ENCODE measurements around the gene KRTAP5-6. TPM values are rescaled to one million over a fixed set of nuclear protein-coding genes. Genes with fewer than 3 reads are reported as not detected.

The KRTAP5-6 gene
- total and polyA plus RNA-seq, 2 donors (not counting 1 experiment from before 2014, with no cell fraction given): not detected

DNA sequence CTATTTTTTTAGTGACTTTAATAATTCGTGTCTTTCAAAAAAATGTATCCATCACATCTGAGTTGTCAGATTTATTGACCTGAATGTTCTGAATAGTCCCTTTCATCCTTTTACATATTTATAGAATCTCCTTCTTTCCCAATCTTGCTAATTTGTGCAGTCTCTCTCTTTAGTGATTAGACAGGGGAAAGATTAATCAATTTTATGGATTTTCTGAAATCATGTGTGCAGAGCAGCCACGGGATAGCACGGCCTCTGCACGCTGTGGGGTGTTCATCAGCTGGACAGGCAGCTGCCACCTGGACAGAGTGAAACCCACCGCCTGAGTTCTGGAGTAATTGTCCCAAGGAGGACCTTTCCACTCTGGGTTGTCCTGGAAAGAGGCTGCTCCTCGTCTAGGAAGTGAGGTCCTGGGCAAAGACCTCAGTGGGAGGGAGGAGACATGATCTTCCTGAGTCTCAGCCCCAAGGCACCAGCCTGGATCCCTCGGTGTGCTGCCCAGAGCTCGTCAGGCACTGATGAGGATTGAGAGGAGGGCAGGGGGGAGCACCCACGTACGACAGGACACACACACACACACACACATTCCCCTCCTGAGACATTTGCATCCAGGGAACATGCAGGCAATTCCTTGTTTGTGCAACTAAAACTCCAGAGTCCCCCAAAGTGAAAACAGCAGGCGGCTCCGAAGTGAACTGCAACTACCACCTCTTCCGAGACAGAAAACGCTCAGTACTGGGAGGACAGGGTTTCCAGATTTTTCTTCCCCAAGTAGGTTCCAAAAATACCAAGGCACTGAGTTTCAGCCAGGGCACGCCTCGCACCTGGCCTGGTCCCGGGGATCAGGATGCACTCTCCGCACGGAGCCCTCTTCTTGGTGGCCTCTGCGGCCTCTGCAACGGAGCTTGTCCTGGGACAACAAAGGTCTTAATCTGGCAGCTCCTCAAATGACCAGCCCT, 22.5 kb upstream of the KRTAP5-6 start:
- Histone ChIP-seq H3K9me3 (ENCODE audit: control extremely low read depth in 1 of 3, control insufficient read depth in 2 of 3, insufficient read depth in 1 of 3, low read length in 2 of 3) (peaks cover 0 to 9% (median 0%) of the 10 kb centered on the region in 3 donors), H3K27ac (ENCODE audit: low read length in 2 of 2) (no peak overlapping the region), H4K20me1 (ENCODE audit: control insufficient read depth, insufficient read depth, low read length, poor library complexity, severe bottlenecking) (no peaks in the 10 kb centered on the region), H3K4me2 (replicated peaks; ENCODE audit: low read depth, low read length, poor library complexity, severe bottlenecking) (no peak overlapping the region), H3K27me3 (replicated peaks in 1 of 4; ENCODE audit: control extremely low read depth in 1 of 4, control insufficient read depth in 3 of 4, insufficient read depth in 4 of 4, low read length in 3 of 4) (peaks cover 0 to 7% (median 2%) of the 10 kb centered on the region in 4 experiments), H3K4me3 (ENCODE audit: control extremely low read depth in 1 of 5, extremely low read depth in 1 of 5, insufficient read depth in 1 of 5, low read depth in 2 of 5, low read length in 4 of 5) (no peak overlapping the region), H3K9ac (ENCODE audit: low read length) (no peak overlapping the region), H3K36me3 (replicated peaks in 1 of 2; ENCODE audit: control extremely low read depth in 1 of 2, control insufficient read depth in 1 of 2, extremely low read depth in 1 of 2, insufficient read depth in 2 of 2, low read length in 1 of 2) (no peaks in the 10 kb centered on the region), H3K4me1 (ENCODE audit: control insufficient read depth in 2 of 2, insufficient read depth in 2 of 2, low read length in 2 of 2) (no peaks in the 10 kb centered on the region), H3K79me2 (ENCODE audit: control insufficient read depth, insufficient read depth, low read length) (no peaks in the 10 kb centered on the region), H2AFZ (ENCODE audit: insufficient read depth, low read depth, low read length, poor library complexity, severe bottlenecking) (no peak overlapping the region)
- DNase-seq: no peak
- ChIA-PET CTCF (no interaction called here), POLR2A (no interaction called here)
- intact Hi-C loops (cut with micrococcal nuclease): no loop called here
- no peaks in the 10 kb centered on the region for H3K9me3 Mint-ChIP-seq (ENCODE audit: insufficient read depth)
- no peak for TF ChIP-seq EZH2 (IDR thresholded peaks at IDR 0.05; ENCODE audit: borderline replicate concordance, insufficient read depth, low read depth, low read length, poor library complexity, severe bottlenecking)
- TF ChIP-seq, protein P1, sequence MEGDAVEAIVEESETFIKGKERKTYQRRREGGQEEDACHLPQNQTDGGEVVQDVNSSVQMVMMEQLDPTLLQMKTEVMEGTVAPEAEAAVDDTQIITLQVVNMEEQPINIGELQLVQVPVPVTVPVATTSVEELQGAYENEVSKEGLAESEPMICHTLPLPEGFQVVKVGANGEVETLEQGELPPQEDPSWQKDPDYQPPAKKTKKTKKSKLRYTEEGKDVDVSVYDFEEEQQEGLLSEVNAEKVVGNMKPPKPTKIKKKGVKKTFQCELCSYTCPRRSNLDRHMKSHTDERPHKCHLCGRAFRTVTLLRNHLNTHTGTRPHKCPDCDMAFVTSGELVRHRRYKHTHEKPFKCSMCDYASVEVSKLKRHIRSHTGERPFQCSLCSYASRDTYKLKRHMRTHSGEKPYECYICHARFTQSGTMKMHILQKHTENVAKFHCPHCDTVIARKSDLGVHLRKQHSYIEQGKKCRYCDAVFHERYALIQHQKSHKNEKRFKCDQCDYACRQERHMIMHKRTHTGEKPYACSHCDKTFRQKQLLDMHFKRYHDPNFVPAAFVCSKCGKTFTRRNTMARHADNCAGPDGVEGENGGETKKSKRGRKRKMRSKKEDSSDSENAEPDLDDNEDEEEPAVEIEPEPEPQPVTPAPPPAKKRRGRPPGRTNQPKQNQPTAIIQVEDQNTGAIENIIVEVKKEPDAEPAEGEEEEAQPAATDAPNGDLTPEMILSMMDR (IDR thresholded peaks at IDR 0.05): no peak
- H3K27me3 Mint-ChIP-seq: peaks cover 33% of the 10 kb centered on the region
- no peak overlapping the region for H3K27ac Mint-ChIP-seq
- no peak overlapping the region for H3K4me3 Mint-ChIP-seq
- WGBS (ENCODE audit: insufficient coverage): 86% methylated on average over 18 of the region's 21 CpGs
- H3K4me1 Mint-ChIP-seq: no peaks in the 10 kb centered on the region
- no peak for ATAC-seq (ENCODE audit: low read depth)

All from B cell (primary cell).